ENCODE measurements around the gene CELF2.

- TF ChIP-seq CTCF (IDR thresholded peaks at IDR 0.05) = no peak
- TF ChIP-seq POLR2AphosphoS5 (IDR thresholded peaks at IDR 0.05) = no peak
- TF ChIP-seq POLR2A (IDR thresholded peaks at IDR 0.05) = no peak
- TF ChIP-seq EP300 (IDR thresholded peaks at IDR 0.05) = no peak
Observed at GRCh38 chr10:11184093-11184492, 166.4 kb downstream of the CELF2 start.

Measured in sigmoid colon (tissue), 4 donors.